HepG2 (cell line): Measurements from ENCODE around the gene STOML2. TPM values are rescaled to one million over a fixed set of nuclear protein-coding genes. Genes with fewer than 3 reads are reported as not detected.

Experiments used
- ATAC-seq: fragments of 200-7000 bp; cut with Tn5 transposase; 3 replicates; pipeline ENCODE4 v1.9.1; 2020; ENCODE audit warnings: mild to moderate bottlenecking, moderate library complexity
- BruUV-seq: library from RNA; stranded (reverse); fragments of 400-500 nt; replicated peaks from 2 replicates; lab custom pipeline; 2021; lab: Mats Ljungman, UMichigan
- CTCF ChIA-PET: fragments of 300-600 bp; formaldehyde crosslinking; extraction: SDS; loops from one replicate; lab custom pipeline; 2021; ENCODE audit warnings: low total read pairs, inconsistent platforms, low intra/inter-chr PET ratio; lab: Yijun Ruan, JAX
- POLR2A ChIA-PET: fragments of 350-600 bp; sonication (Branson Sonifier 250); formaldehyde crosslinking; loops from one replicate; lab custom pipeline; 2020; ENCODE audit warnings: antibody characterized with exemption, inconsistent platforms; lab: Yijun Ruan, JAX
- DNase-seq: peaks from one replicate; pipeline ENCODE4 v3.0.0-alpha.2; 2015; ENCODE audit warnings: low spot score
- FAIRE-seq: peaks from 3 replicates; lab custom pipeline; 2011; peaks lifted over from hg19 to GRCh38; lab: Jason Lieb, UNC
- H2AFZ ChIP-seq: one replicate; pipeline ENCODE4 v1.6.1; 2011; ENCODE audit warnings: low read length, inconsistent platforms
- H3K27ac ChIP-seq: fragments of 300-600 bp; 3 replicates; pipeline ENCODE4 v1.8.0; 2011; ENCODE audit warnings: mixed run types, mild to moderate bottlenecking, mixed read lengths, low read length, inconsistent platforms; ENCODE audit not compliant: insufficient read depth; ENCODE audit errors: extremely low read length
- H3K27me3 ChIP-seq, 2 experiments: fragments of 200-600 bp in 1 of 2; 2 replicates in 1 of 2; 3 replicates in 1 of 2; pipeline versions ENCODE4 v1.6.0 to v1.8.0; 2011; ENCODE audit warnings: low read length in 2 of 2, mild to moderate bottlenecking in 2 of 2, moderate library complexity in 2 of 2, inconsistent platforms in 1 of 2; ENCODE audit not compliant: insufficient read depth in 2 of 2, control insufficient read depth in 1 of 2
- H3K36me3 ChIP-seq, 2 experiments: fragments of 200-600 bp in 1 of 2; replicated peaks in 1 of 2; 2 replicates in 1 of 2; 3 replicates in 1 of 2; pipeline versions ENCODE4 v1.5.1 to v1.8.0; 2011; ENCODE audit warnings: low read length in 2 of 2, inconsistent platforms in 1 of 2; ENCODE audit not compliant: insufficient read depth in 2 of 2, control insufficient read depth in 1 of 2
- H3K4me1 ChIP-seq: 2 replicates; pipeline ENCODE4 v1.5.1; 2012; ENCODE audit warnings: low read length, inconsistent platforms; ENCODE audit not compliant: insufficient read depth
- H3K4me2 ChIP-seq: 2 replicates; pipeline ENCODE4 v1.6.0; 2011; ENCODE audit warnings: low read depth, low read length, inconsistent platforms
- H3K4me3 ChIP-seq, 3 experiments: fragments of 200-600 bp in 1 of 3; sonication (generic), shearing (Covaris generic) in 1 of 3; replicated peaks in 1 of 3; 2 replicates each; pipeline ENCODE4 v1.5.1; 2011 to 2016; ENCODE audit warnings: low read length in 3 of 3, inconsistent platforms in 2 of 3, low read depth in 2 of 3, mild to moderate bottlenecking in 2 of 3, control low read depth in 1 of 3, mixed read lengths in 1 of 3; ENCODE audit not compliant: insufficient read depth in 1 of 3
- H3K79me2 ChIP-seq: one replicate; pipeline ENCODE4 v1.6.1; 2011; ENCODE audit warnings: low read length, inconsistent platforms; ENCODE audit not compliant: insufficient read depth
- H3K9ac ChIP-seq: 2 replicates; pipeline ENCODE4 v1.6.0; 2011; ENCODE audit warnings: mild to moderate bottlenecking, low read depth, low read length, inconsistent platforms; ENCODE audit not compliant: insufficient read depth
- H3K9me3 ChIP-seq: 2 replicates; pipeline ENCODE4 v1.5.1; 2012; ENCODE audit warnings: mild to moderate bottlenecking, low read length
- H4K20me1 ChIP-seq: 2 replicates; pipeline ENCODE4 v1.6.0; 2011; ENCODE audit warnings: inconsistent platforms, mild to moderate bottlenecking, low read length, moderate library complexity; ENCODE audit not compliant: insufficient read depth
- CBFB ChIP-seq: sonication (generic); formaldehyde crosslinking; IDR thresholded peaks from 2 replicates; pipeline ENCODE4 v1.4.0; 2020; ENCODE audit warnings: missing genetic modification reagents
- DR1 ChIP-seq: sonication (generic); formaldehyde crosslinking; IDR thresholded peaks from 2 replicates; pipeline ENCODE4 v1.8.0; 2021; ENCODE audit warnings: mild to moderate bottlenecking, missing genetic modification reagents, inconsistent platforms
- RBFOX2 ChIP-seq: fragments of 200-400 bp; formaldehyde crosslinking; IDR thresholded peaks from 2 replicates; pipeline ENCODE4 v1.6.1; 2017; ENCODE audit warnings: low read depth, mild to moderate bottlenecking, low read length
- SIX4 ChIP-seq: sonication (generic); formaldehyde crosslinking; IDR thresholded peaks from 2 replicates; pipeline ENCODE4 v1.4.0; 2020; ENCODE audit warnings: missing genetic modification reagents
- SKI ChIP-seq: fragments of 450-650 bp; IDR thresholded peaks from one replicate; pipeline ENCODE4 v1.6.1; 2018; ENCODE audit warnings: mild to moderate bottlenecking; ENCODE audit not compliant: partially characterized antibody
- WGBS: methylation state at CpG from one replicate; pipeline ENCODE4 v1.1.6; 2017; ENCODE audit warnings: low lambda C conversion rate; 5-methylcytosine and 5-hydroxymethylcytosine counted together
- in situ Hi-C: cut with HindIII; loops from 2 replicates; pipeline ENCODE4 v1.10.0; 2017; ENCODE audit warnings: low pct_unique_long_range_greater_than_20kb; ENCODE audit not compliant: extremely low pct_ligation_motif_present
- intact Hi-C: fragments of 100-400 bp; cut with micrococcal nuclease; formaldehyde crosslinking; loops from one replicate; pipeline ENCODE4 v1.10.0; 2022; ENCODE audit not compliant: unreplicated experiment
- polyA plus RNA-seq, 8 experiments: library from polyadenylated mRNA; depleted of rRNA in 3 of 8; stranded (reverse) in 7 of 8; unstranded in 1 of 8; fragments of >200 nt; fragmentation: Illumina TruSeq in 4 of 8; extraction: Trizol in 4 of 8; gene quantifications; 2 replicates each; pipeline versions ENCODE4 v1.2.1 to v1.2.3, GENCODE V29; 2011 to 2016; ENCODE audit warnings: low read depth in 4 of 8, missing spikeins in 1 of 8, mixed read lengths in 1 of 8; ENCODE audit not compliant: insufficient read depth in 1 of 8
- total RNA-seq, 5 experiments: library from RNA; depleted of rRNA; stranded (reverse); fragments of >200 nt; fragmentation: Illumina TruSeq; extraction: Trizol; gene quantifications; 2 replicates each; pipeline ENCODE4 v1.2.3, GENCODE V29; 2016; ENCODE audit warnings: low read depth in 1 of 5

Gene STOML2
- total and polyA plus RNA-seq, 2 of the 13 experiments (the other 11 are each of a cell fraction or from before 2014, with no cell fraction given), result 245 to 250 TPM

- no peak for TF ChIP-seq RBFOX2
- no peak for TF ChIP-seq SKI
- no peak for TF ChIP-seq DR1 (CRISPR knock-in tag)
- TF ChIP-seq CBFB (CRISPR knock-in tag), result no peak
- TF ChIP-seq, all 625 proteins: peak for 0
These were observed 4.7 kb upstream of the STOML2 start (continued) for GRCh38 chr9:35107297-35108290.

GRCh38 chr9:35106343-35106730 lies 3.4 kb upstream of the STOML2 start:
- H3K27ac ChIP-seq, result no peak overlapping the region
- no peak overlapping the region for H3K4me2 ChIP-seq
- H3K9ac ChIP-seq, result no peak overlapping the region
- no peaks in the 10 kb centered on the region for H3K9me3 ChIP-seq
- ChIA-PET CTCF (no interaction called here), POLR2A (no interaction called here)
- H3K4me3 ChIP-seq, result no peak overlapping the region
- in situ Hi-C loops, result no loop called here
- no peak for TF ChIP-seq SIX4
- no peak for DNase-seq
- no peaks in the 10 kb centered on the region; a peak in 1 of 5 replicates for H3K27me3 ChIP-seq
- H4K20me1 ChIP-seq, result no peaks in the 10 kb centered on the region
- H3K4me1 ChIP-seq, result peaks cover 30% of the 10 kb centered on the region
- ATAC-seq, result no peak
- no peak for FAIRE-seq
- BruUV-seq, result no TSS peak
- peaks cover 16% of the 10 kb centered on the region for H3K79me2 ChIP-seq
- peaks cover 1 to 7% of the 10 kb centered on the region in 2 experiments; a peak in 2 of 5 replicates for H3K36me3 ChIP-seq
- WGBS, result 87% methylated on average over 7 of the region's 7 CpGs
- intact Hi-C loops, result no loop called here
- no peak overlapping the region for H2AFZ ChIP-seq
